Stimulated activated CD8-positive, alpha-beta memory T cell treated with anti-CD3 and anti-CD28 coated beads, Interleukin-7, amount 100 ng/mL, for 48 hours (primary cell): ENCODE data around the gene TSPAN14.
A peak's percentile ranks its signal among the peaks of the same experiment; 100 is the strongest.

ENCODE experiments used
- DNase-seq, 2 donors: peaks; one replicate each; pipeline ENCODE4 v3.0.0-alpha.2; 2020; ENCODE audit warnings: low read depth in 1 of 2; ENCODE audit errors: extremely low read depth in 1 of 2

Gene TSPAN14

GRCh38 chr10:80454513-80455460 lies 677 bp downstream of the TSPAN14 start:
- DNase-seq: no peak

- no peak for DNase-seq
Measured at GRCh38 chr10:80455461-80456349, 1.6 kb downstream of the TSPAN14 start.

GRCh38 chr10:80457554-80458262 lies 3.6 kb downstream of the TSPAN14 start:
- no peak for DNase-seq

GRCh38 chr10:80458263-80458625 lies 4.1 kb downstream of the TSPAN14 start:
- no peak for DNase-seq

- DNase-seq: no peak
Measured at GRCh38 chr10:80458638-80459037, 4.5 kb downstream of the TSPAN14 start.

- peak; percentile 65 to 73 for DNase-seq
Measured at GRCh38 chr10:80459047-80459865, 5.1 kb downstream of the TSPAN14 start.

- no peak for DNase-seq
Measured at GRCh38 chr10:80460399-80461207, 6.5 kb downstream of the TSPAN14 start.

- no peak for DNase-seq
Measured at GRCh38 chr10:80461208-80462183, 7.4 kb downstream of the TSPAN14 start.

- DNase-seq: no peak
Measured at GRCh38 chr10:80462299-80462980, 8.3 kb downstream of the TSPAN14 start.

GRCh38 chr10:80462981-80463741 lies 9.1 kb downstream of the TSPAN14 start:
- no peak for DNase-seq

- no peak for DNase-seq
Measured at GRCh38 chr10:80463868-80464267, 9.8 kb downstream of the TSPAN14 start.

GRCh38 chr10:80464557-80465450 lies 10.7 kb downstream of the TSPAN14 start:
- DNase-seq: no peak

- no peak for DNase-seq
Measured at GRCh38 chr10:80465451-80465835, 11.3 kb downstream of the TSPAN14 start.

GRCh38 chr10:80465839-80466590 lies 11.9 kb downstream of the TSPAN14 start:
- no peak for DNase-seq

GRCh38 chr10:80466724-80467326 lies 12.7 kb downstream of the TSPAN14 start:
- no peak for DNase-seq
